HG03103 (cell line): ENCODE measurements around the gene RFT1.

Experiments used
- ATAC-seq: cut with Tn5 transposase; IDR thresholded peaks from one replicate; pipeline ENCODE4 v1.9.1; 2021; ENCODE audit warnings: low read depth; ENCODE audit not compliant: unreplicated experiment

The RFT1 gene

GRCh38 chr3:53038679-53039375, 91.4 kb downstream of the RFT1 start:
- ATAC-seq, result no peak
